CD14-positive monocyte (primary cell): ENCODE measurements around the gene GRK4. TPM values are rescaled to one million over a fixed set of nuclear protein-coding genes. Genes with fewer than 3 reads are reported as not detected.

Source experiments
- DNase-seq, 3 donors: peaks; one replicate each; pipeline ENCODE4 v3.0.0-alpha.2; 2011 to 2022
- H2AFZ ChIP-seq: 2 replicates; pipeline ENCODE4 v1.6.0; 2012; ENCODE audit warnings: mild to moderate bottlenecking, low read depth, low read length, inconsistent platforms; ENCODE audit not compliant: insufficient read depth, poor library complexity, severe bottlenecking
- H3K27ac ChIP-seq, 2 donors: 1 replicate in 1 of 2; 2 replicates in 1 of 2; pipeline ENCODE4 v1.5.1; 2012 to 2013; ENCODE audit warnings: low read length in 2 of 2, control low read depth in 1 of 2, inconsistent platforms in 1 of 2, low read depth in 1 of 2, mild to moderate bottlenecking in 1 of 2
- H3K27me3 ChIP-seq, 2 donors: one replicate each; pipeline versions ENCODE4 v1.6.0 to v1.6.1; 2011 to 2013; ENCODE audit warnings: low read length in 2 of 2; ENCODE audit not compliant: control insufficient read depth in 2 of 2, insufficient read depth in 2 of 2
- H3K36me3 ChIP-seq, 2 donors: replicated peaks in 1 of 2; 1 replicate in 1 of 2; 2 replicates in 1 of 2; pipeline versions ENCODE4 v1.5.1 to v1.6.1; 2012 to 2013; ENCODE audit warnings: low read length in 2 of 2, control low read depth in 1 of 2, inconsistent platforms in 1 of 2, mild to moderate bottlenecking in 1 of 2; ENCODE audit not compliant: insufficient read depth in 2 of 2, control insufficient read depth in 1 of 2
- H3K4me1 ChIP-seq, 2 donors: 1 replicate in 1 of 2; 2 replicates in 1 of 2; pipeline versions ENCODE4 v1.5.1 to v1.6.1; 2012 to 2013; ENCODE audit warnings: low read length in 2 of 2, control low read depth in 1 of 2, inconsistent platforms in 1 of 2, mild to moderate bottlenecking in 1 of 2, moderate library complexity in 1 of 2; ENCODE audit not compliant: insufficient read depth in 2 of 2, control insufficient read depth in 1 of 2
- H3K4me2 ChIP-seq: replicated peaks from 2 replicates; pipeline ENCODE3; 2012; ENCODE audit warnings: low read length, moderate library complexity, mild to moderate bottlenecking; ENCODE audit not compliant: poor library complexity, severe bottlenecking; ENCODE audit errors: extremely low read depth
- H3K4me3 ChIP-seq, 3 experiments: fragments of 200-600 bp in 1 of 3; sonication (generic) in 1 of 3; replicated peaks in 1 of 3; 1 replicate in 2 of 3; 2 replicates in 1 of 3; pipeline ENCODE4 v1.5.1; 2011 to 2013; ENCODE audit warnings: low read length in 3 of 3, mild to moderate bottlenecking in 3 of 3, control low read depth in 2 of 3, low read depth in 2 of 3, inconsistent platforms in 1 of 3, moderate library complexity in 1 of 3
- H3K79me2 ChIP-seq: 2 replicates; pipeline ENCODE4 v1.6.0; 2012; ENCODE audit warnings: mild to moderate bottlenecking, control low read depth, inconsistent platforms, low read length, moderate library complexity; ENCODE audit not compliant: insufficient read depth
- H3K9ac ChIP-seq: 2 replicates; pipeline ENCODE4 v1.6.0; 2017; ENCODE audit warnings: low read length, mild to moderate bottlenecking; ENCODE audit not compliant: insufficient read depth, poor library complexity, severe bottlenecking
- H3K9me3 ChIP-seq, 2 donors: replicated peaks in 1 of 2; 1 replicate in 1 of 2; 2 replicates in 1 of 2; pipeline versions ENCODE4 v1.5.1 to v1.6.1; 2012 to 2013; ENCODE audit warnings: low read length in 2 of 2, control low read depth in 1 of 2; ENCODE audit not compliant: control insufficient read depth in 1 of 2, insufficient read depth in 1 of 2
- H4K20me1 ChIP-seq: 2 replicates; pipeline ENCODE4 v1.6.0; 2012; ENCODE audit warnings: mild to moderate bottlenecking, low read length, control low read depth, moderate library complexity; ENCODE audit not compliant: insufficient read depth
- H3K27ac Mint-ChIP-seq, 7 donors: one replicate each; pipeline ENCODE4 v1.8.0; 2020; ENCODE audit warnings: mild to moderate bottlenecking in 7 of 7, mixed read lengths in 7 of 7, moderate library complexity in 6 of 7, inconsistent platforms in 2 of 7
- H3K27me3 Mint-ChIP-seq, 3 donors: one replicate each; pipeline ENCODE4 v1.8.0; 2021 to 2022; ENCODE audit warnings: low read depth in 3 of 3, mild to moderate bottlenecking in 3 of 3, mixed read lengths in 3 of 3, moderate library complexity in 3 of 3, inconsistent platforms in 1 of 3
- H3K36me3 Mint-ChIP-seq, 2 donors: one replicate each; pipeline ENCODE4 v1.8.0; 2020; ENCODE audit warnings: mixed read lengths in 2 of 2, inconsistent platforms in 1 of 2, mild to moderate bottlenecking in 1 of 2
- H3K4me1 Mint-ChIP-seq: one replicate; pipeline ENCODE4 v1.8.0; 2020; ENCODE audit warnings: mild to moderate bottlenecking, mixed read lengths
- H3K4me3 Mint-ChIP-seq, 2 donors: one replicate each; pipeline ENCODE4 v1.8.0; 2020; ENCODE audit warnings: mild to moderate bottlenecking in 2 of 2, mixed read lengths in 2 of 2, moderate library complexity in 1 of 2
- H3K9me3 Mint-ChIP-seq, 7 donors: one replicate each; pipeline ENCODE4 v1.8.0; 2020 to 2022; ENCODE audit warnings: mixed read lengths in 7 of 7, mild to moderate bottlenecking in 6 of 7, moderate library complexity in 6 of 7, inconsistent platforms in 2 of 7
- CTCF ChIP-seq: fragments of 200-600 bp; IDR thresholded peaks from one replicate; pipeline ENCODE4 v1.8.0; 2022; ENCODE audit warnings: antibody characterized with exemption, mild to moderate bottlenecking
- WGBS: methylation state at CpG from one replicate; pipeline ENCODE4 v1.1.5; 2013; ENCODE audit warnings: missing lambda C conversion rate; ENCODE audit not compliant: insufficient coverage; 5-methylcytosine and 5-hydroxymethylcytosine counted together
- intact Hi-C, 2 donors: fragments of 100-400 bp; cut with micrococcal nuclease; formaldehyde crosslinking; loops; one replicate each; pipeline versions ENCODE4 v1.15.0 to v1.15.1; 2023
- polyA plus RNA-seq, 3 donors: library from polyadenylated mRNA; depleted of rRNA in 1 of 3; unstranded in 2 of 3; stranded (reverse) in 1 of 3; fragments of 300-500 nt in 2 of 3; fragments of >200 nt in 1 of 3; fragmentation: Illumina TruSeq in 2 of 3; gene quantifications; 1 replicate in 2 of 3; 2 replicates in 1 of 3; pipeline ENCODE4 v1.2.3, GENCODE V29; 2012 to 2021

GRK4 gene
- polyA plus RNA-seq, 3 donors = 1.1 to 1.2 (median 1.2) TPM

GRCh38 chr4:3035249-3035648, 71.9 kb downstream of the GRK4 start:
- DNase-seq = no peak
- no peak overlapping the region for H2AFZ ChIP-seq
- H3K79me2 ChIP-seq = no peaks in the 10 kb centered on the region
- Mint-ChIP-seq H3K27ac (peak overlapping the region in 1 of 7 donors; percentile 40), H3K9me3 (peaks cover 0 to 2% (median 0%) of the 10 kb centered on the region in 7 donors), H3K36me3 (no peaks in the 10 kb centered on the region), H3K4me1 (peaks cover 20% of the 10 kb centered on the region), H3K27me3 (peaks cover 13 to 38% (median 18%) of the 10 kb centered on the region in 3 donors), H3K4me3 (no peak overlapping the region)
- H3K27ac ChIP-seq = no peak overlapping the region
- H3K36me3 ChIP-seq = no peaks in the 10 kb centered on the region
- H3K4me2 ChIP-seq = no peak overlapping the region
- peaks cover 15 to 18% of the 10 kb centered on the region in 2 donors for H3K4me1 ChIP-seq
- 96% methylated on average over 8 of the region's 8 CpGs for WGBS
- no peak overlapping the region for H3K9ac ChIP-seq
- no peak for TF ChIP-seq CTCF
- H4K20me1 ChIP-seq = no peaks in the 10 kb centered on the region
- H3K4me3 ChIP-seq = no peak overlapping the region
- no peaks in the 10 kb centered on the region for H3K9me3 ChIP-seq
- peaks cover 0 to 3% of the 10 kb centered on the region in 2 donors for H3K27me3 ChIP-seq
- intact Hi-C loops = no loop called here

- no peak overlapping the region for H3K4me3 Mint-ChIP-seq
- H3K36me3 ChIP-seq = no peaks in the 10 kb centered on the region
- no peaks in the 10 kb centered on the region for H4K20me1 ChIP-seq
- no peaks in the 10 kb centered on the region for H3K36me3 Mint-ChIP-seq
- H3K4me1 ChIP-seq = peaks cover 18 to 22% of the 10 kb centered on the region in 2 donors
- no peak overlapping the region for H3K4me3 ChIP-seq
- WGBS = 86% methylated on average over 4 of the region's 6 CpGs
- no peaks in the 10 kb centered on the region for H3K79me2 ChIP-seq
- no peak for TF ChIP-seq CTCF
- H3K9ac ChIP-seq = no peak overlapping the region
- H3K27ac Mint-ChIP-seq = peak overlapping the region in 2 of 7 donors; percentile 9 to 53
- H3K27ac ChIP-seq = no peak overlapping the region
- H3K4me2 ChIP-seq = no peak overlapping the region
- H3K27me3 Mint-ChIP-seq = peaks cover 13 to 39% (median 20%) of the 10 kb centered on the region in 3 donors
- no peaks in the 10 kb centered on the region for H3K9me3 ChIP-seq
- no peak overlapping the region for H2AFZ ChIP-seq
- H3K9me3 Mint-ChIP-seq = peaks cover 0 to 2% (median 0%) of the 10 kb centered on the region in 7 donors
- H3K4me1 Mint-ChIP-seq = peaks cover 23% of the 10 kb centered on the region
- DNase-seq = no peak
- intact Hi-C loops = no loop called here
- peaks cover 0 to 3% of the 10 kb centered on the region in 2 donors for H3K27me3 ChIP-seq
Observed at GRCh38 chr4:3035674-3036073, 72.3 kb downstream of the GRK4 start.
